D721Med (cell line): ENCODE measurements around the gene ALOXE3.

Experiments
- DNase-seq: peaks from one replicate; pipeline ENCODE4 v3.0.0; 2011; ENCODE audit warnings: low spot score; ENCODE audit not compliant: insufficient read length
- FAIRE-seq: peaks from 2 replicates; lab custom pipeline; 2011; peaks lifted over from hg19 to GRCh38; lab: Jason Lieb, UNC
- CTCF ChIP-seq: IDR thresholded peaks from 2 replicates; pipeline ENCODE4 v1.5.1; 2012; ENCODE audit warnings: mild to moderate bottlenecking, control low read depth; ENCODE audit not compliant: insufficient read depth; ENCODE audit errors: missing control alignments

The ALOXE3 gene

GRCh38 chr17:8046306-8046928 is 71.9 kb downstream of the ALOXE3 start:
- FAIRE-seq, result no peak
- no peak for TF ChIP-seq CTCF
- DNase-seq, result no peak
